Measurements from ENCODE around the gene OAS3. TPM values are rescaled to one million over a fixed set of nuclear protein-coding genes. Genes with fewer than 3 reads are reported as not detected.

Gene OAS3
- total and polyA plus RNA-seq, 2 experiments from 2014 or later = 0.22 to 0.35 TPM

DNA sequence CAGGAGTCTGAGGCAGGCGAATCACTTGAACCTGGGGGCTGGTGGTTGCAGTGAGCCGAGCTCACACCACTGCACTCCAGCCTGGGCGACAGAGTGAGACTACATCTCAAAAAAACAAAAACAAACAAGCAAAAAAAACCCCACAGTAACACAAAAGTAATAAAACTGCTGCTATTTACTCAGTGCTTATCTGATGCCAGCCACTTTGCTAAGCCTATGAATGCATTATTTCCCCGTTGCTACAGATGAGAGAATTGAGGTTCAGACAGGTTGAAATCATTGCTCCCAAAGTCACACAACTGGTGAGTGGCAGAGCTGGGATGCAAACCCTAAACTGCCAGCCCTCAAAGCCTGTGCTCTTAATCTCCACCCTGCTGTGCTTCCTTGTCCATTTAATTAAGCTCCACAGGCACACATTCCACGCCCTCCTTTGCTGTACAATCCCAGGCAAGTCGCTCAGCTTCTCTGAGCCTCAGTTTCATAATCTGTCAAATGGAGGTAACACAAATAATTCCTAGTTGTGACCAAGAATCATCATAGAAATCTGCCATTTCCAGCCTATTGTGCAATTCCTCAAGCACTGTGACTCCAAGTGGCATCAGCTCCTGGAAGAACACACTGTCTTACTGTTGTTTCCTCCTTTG, 5.7 kb upstream of the OAS3 start:
- DNase-seq = no peak
- TF ChIP-seq EZH2phosphoT487 (IDR thresholded peaks at IDR 0.05; ENCODE audit: insufficient read depth, low read depth) (no peak), EZH2 (IDR thresholded peaks at IDR 0.05; ENCODE audit: insufficient read depth, poor library complexity, severe bottlenecking) (no peak)

DNA sequence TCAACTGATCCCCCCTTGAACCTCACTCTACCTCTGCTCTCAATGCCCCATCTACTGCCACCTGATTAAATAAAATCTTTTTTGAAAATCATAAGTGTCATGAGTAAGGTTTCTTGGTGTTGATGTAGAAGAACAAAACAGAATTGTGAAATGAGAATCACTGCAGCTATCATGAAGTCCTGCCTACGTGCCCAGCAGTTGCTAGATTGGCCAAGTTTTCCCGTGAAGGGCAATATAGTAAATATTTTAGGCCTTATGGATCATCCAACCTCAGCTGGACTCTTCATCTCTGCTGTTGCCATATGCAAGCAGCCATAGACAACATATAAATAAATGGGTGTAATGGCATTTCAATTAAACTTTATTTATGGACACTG, 5.2 kb upstream of the OAS3 start:
- Histone ChIP-seq H3K79me2 (ENCODE audit: insufficient read depth) (no peaks in the 10 kb centered on the region), H3K27me3 (replicated peaks; ENCODE audit: insufficient read depth) (no peaks in the 10 kb centered on the region; the same call in 1 of the 2 replicates), H3K36me3 (ENCODE audit: low read depth) (no peaks in the 10 kb centered on the region), H3F3A (ENCODE audit: insufficient read depth) (peaks cover 6% of the 10 kb centered on the region; the same call in 1 of the 2 replicates), H3K4me3 (no peak overlapping the region), H3K4me1 (ENCODE audit: insufficient read depth) (no peaks in the 10 kb centered on the region), H3K9me3 (ENCODE audit: low read depth) (no peaks in the 10 kb centered on the region), H3K9me2 (ENCODE audit: insufficient read depth) (no peaks in the 10 kb centered on the region), H3K9ac (no peak overlapping the region), H4K20me1 (ENCODE audit: insufficient read depth) (no peaks in the 10 kb centered on the region), H3K27ac (no peak overlapping the region), H3K4me2 (ENCODE audit: unreplicated experiment) (no peak overlapping the region), H2AFZ (no peak overlapping the region)
- in situ Hi-C loops (cut with MboI) = no loop called here
- DNase-seq = no peak
- TF ChIP-seq EZH2 (IDR thresholded peaks at IDR 0.05; ENCODE audit: insufficient read depth, poor library complexity, severe bottlenecking) (no peak), EZH2phosphoT487 (IDR thresholded peaks at IDR 0.05; ENCODE audit: insufficient read depth, low read depth) (no peak)
- WGBS, 2 experiments (ENCODE audit: low coverage in 1 of 2, low lambda C conversion rate in 2 of 2, missing lambda C conversion rate in 2 of 2) = 31 to 32% methylated on average over 2 of the region's 2 CpGs

More for the DNA sequence above, 5.7 kb upstream of the OAS3 start:
- Histone ChIP-seq H3K4me1 (ENCODE audit: insufficient read depth) (no peaks in the 10 kb centered on the region), H3K79me2 (ENCODE audit: insufficient read depth) (no peaks in the 10 kb centered on the region), H3F3A (ENCODE audit: insufficient read depth) (peaks cover 2% of the 10 kb centered on the region; the same call in 1 of the 2 replicates), H3K9me3 (ENCODE audit: low read depth) (no peaks in the 10 kb centered on the region), H2AFZ (no peak overlapping the region), H4K20me1 (ENCODE audit: insufficient read depth) (no peaks in the 10 kb centered on the region), H3K9me2 (ENCODE audit: insufficient read depth) (no peaks in the 10 kb centered on the region), H3K27ac (no peak overlapping the region), H3K4me2 (ENCODE audit: unreplicated experiment) (no peak overlapping the region), H3K36me3 (ENCODE audit: low read depth) (no peaks in the 10 kb centered on the region), H3K4me3 (no peak overlapping the region), H3K9ac (no peak overlapping the region), H3K27me3 (replicated peaks; ENCODE audit: insufficient read depth) (no peaks in the 10 kb centered on the region; the same call in 1 of the 2 replicates)
- in situ Hi-C loops (cut with MboI) = no loop called here
- WGBS, 2 experiments (ENCODE audit: low coverage in 1 of 2, low lambda C conversion rate in 2 of 2, missing lambda C conversion rate in 2 of 2) = 34 to 37% methylated on average over 6 of the region's 6 CpGs

DNA sequence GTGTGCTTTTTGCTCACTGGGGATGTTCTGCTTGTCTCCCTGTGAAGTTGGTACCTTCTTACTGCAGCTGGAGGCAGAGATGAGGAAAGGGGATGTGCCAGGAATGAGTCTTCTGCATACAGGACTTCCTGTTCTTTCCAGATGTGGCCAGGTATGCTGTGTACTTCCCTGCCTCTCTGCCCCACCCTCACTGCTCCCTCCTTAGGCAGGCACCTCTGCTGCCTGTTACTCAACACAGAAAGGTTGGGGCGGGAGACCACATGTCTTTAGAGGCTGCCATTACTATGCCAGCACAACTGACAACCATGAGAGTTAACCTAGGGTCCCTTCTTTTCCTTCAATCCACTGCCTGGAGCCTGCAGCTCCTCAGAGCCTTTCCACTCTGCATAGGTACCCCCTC, 2.0 kb upstream of the OAS3 start:
- Histone ChIP-seq H3K27ac (no peak overlapping the region), H3K79me2 (ENCODE audit: insufficient read depth) (no peaks in the 10 kb centered on the region), H3K9me2 (ENCODE audit: insufficient read depth) (no peaks in the 10 kb centered on the region), H3K9me3 (ENCODE audit: low read depth) (no peaks in the 10 kb centered on the region), H3K4me3 (no peak overlapping the region), H3K9ac (no peak overlapping the region), H2AFZ (no peak overlapping the region), H3K36me3 (ENCODE audit: low read depth) (no peaks in the 10 kb centered on the region), H3K27me3 (replicated peaks; ENCODE audit: insufficient read depth) (no peaks in the 10 kb centered on the region; the same call in 1 of the 2 replicates), H3F3A (ENCODE audit: insufficient read depth) (peaks cover 6% of the 10 kb centered on the region; the same call in 1 of the 2 replicates), H4K20me1 (ENCODE audit: insufficient read depth) (no peaks in the 10 kb centered on the region), H3K4me1 (ENCODE audit: insufficient read depth) (no peaks in the 10 kb centered on the region), H3K4me2 (ENCODE audit: unreplicated experiment) (no peak overlapping the region)
- 0% methylated on average over 1 of the region's 1 CpG for WGBS, 2 experiments (ENCODE audit: low coverage in 1 of 2, low lambda C conversion rate in 2 of 2, missing lambda C conversion rate in 2 of 2)
- in situ Hi-C loops (cut with MboI) = no loop called here
- no peak for TF ChIP-seq EZH2 (IDR thresholded peaks at IDR 0.05; ENCODE audit: insufficient read depth, poor library complexity, severe bottlenecking)
- no peak for TF ChIP-seq EZH2phosphoT487 (IDR thresholded peaks at IDR 0.05; ENCODE audit: insufficient read depth, low read depth)
- DNase-seq = no peak

DNA sequence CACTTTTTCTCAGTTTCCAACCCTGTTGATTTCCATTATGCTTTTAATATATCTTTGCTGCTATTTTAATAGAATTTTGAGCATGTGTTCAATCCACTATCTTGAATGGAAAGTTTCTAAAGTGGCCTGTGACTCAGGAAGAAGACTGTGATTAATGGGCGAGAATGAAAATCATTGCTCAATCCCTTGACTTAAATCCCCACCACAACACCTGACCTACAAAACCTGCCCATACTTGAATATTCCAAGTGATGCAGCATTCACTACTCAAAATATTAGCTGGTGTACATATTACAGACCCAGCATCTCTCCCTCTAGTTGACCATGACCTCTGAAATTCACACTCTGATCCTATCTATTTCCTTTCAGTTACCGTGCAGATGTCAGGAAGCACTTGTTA, 1.3 kb upstream of the OAS3 start:
- peaks cover 6% of the 10 kb centered on the region; the same call in 1 of the 2 replicates for H3F3A ChIP-seq (ENCODE audit: insufficient read depth)
- H3K36me3 ChIP-seq (ENCODE audit: low read depth) = no peaks in the 10 kb centered on the region
- no peak overlapping the region for H3K4me2 ChIP-seq (ENCODE audit: unreplicated experiment)
- no peak overlapping the region for H3K4me3 ChIP-seq
- no peaks in the 10 kb centered on the region for H3K4me1 ChIP-seq (ENCODE audit: insufficient read depth)
- TF ChIP-seq EZH2 (IDR thresholded peaks at IDR 0.05; ENCODE audit: insufficient read depth, poor library complexity, severe bottlenecking) (no peak), EZH2phosphoT487 (IDR thresholded peaks at IDR 0.05; ENCODE audit: insufficient read depth, low read depth) (no peak)
- no peaks in the 10 kb centered on the region for H3K9me3 ChIP-seq (ENCODE audit: low read depth)
- H3K9me2 ChIP-seq (ENCODE audit: insufficient read depth) = no peaks in the 10 kb centered on the region
- no peak overlapping the region for H2AFZ ChIP-seq
- no peaks in the 10 kb centered on the region for H3K27me3 ChIP-seq (replicated peaks; ENCODE audit: insufficient read depth)
- 59 to 60% methylated on average over 2 of the region's 2 CpGs for WGBS, 2 experiments (ENCODE audit: low coverage in 1 of 2, low lambda C conversion rate in 2 of 2, missing lambda C conversion rate in 2 of 2)
- H3K79me2 ChIP-seq (ENCODE audit: insufficient read depth) = no peaks in the 10 kb centered on the region
- in situ Hi-C loops (cut with MboI) = no loop called here
- no peak overlapping the region for H3K9ac ChIP-seq
- DNase-seq = no peak
- H4K20me1 ChIP-seq (ENCODE audit: insufficient read depth) = no peaks in the 10 kb centered on the region
- H3K27ac ChIP-seq = no peak overlapping the region

All from GM23248 (cell line).